Activated naive CD4-positive, alpha-beta T cell (primary cell): ENCODE data around the gene IPO11.
"Not testable (repeated sequence)": the region's sequence is repeated elsewhere in the genome, so short reads cannot be mapped to it uniquely, and the experiment has no call there.

Experiments
- DNase-seq, 4 experiments: peaks; one replicate each; lab custom pipeline; 2025; lab: John Stamatoyannopoulos, UW

IPO11 gene

DNA sequence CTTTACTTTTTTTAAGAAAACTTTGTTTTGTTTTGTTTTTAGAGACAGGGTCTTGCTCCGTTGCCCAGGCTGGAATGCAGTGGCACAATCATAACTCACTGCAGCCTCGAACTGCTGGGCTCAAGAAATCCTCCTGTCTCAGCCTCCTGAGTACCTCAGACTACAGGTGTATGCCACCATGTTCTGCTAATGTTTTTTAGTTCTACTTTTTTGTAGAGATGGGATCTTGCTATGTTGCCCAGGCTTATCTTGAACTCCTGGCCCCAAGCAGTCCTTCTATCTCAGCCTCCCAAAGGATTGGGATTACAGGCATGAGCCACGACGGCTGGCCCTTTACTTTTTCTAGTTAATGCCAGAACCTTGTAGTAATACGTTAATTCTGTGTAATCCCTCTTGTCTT is 36.0 kb downstream of the IPO11 start:
- no peak for DNase-seq

DNA sequence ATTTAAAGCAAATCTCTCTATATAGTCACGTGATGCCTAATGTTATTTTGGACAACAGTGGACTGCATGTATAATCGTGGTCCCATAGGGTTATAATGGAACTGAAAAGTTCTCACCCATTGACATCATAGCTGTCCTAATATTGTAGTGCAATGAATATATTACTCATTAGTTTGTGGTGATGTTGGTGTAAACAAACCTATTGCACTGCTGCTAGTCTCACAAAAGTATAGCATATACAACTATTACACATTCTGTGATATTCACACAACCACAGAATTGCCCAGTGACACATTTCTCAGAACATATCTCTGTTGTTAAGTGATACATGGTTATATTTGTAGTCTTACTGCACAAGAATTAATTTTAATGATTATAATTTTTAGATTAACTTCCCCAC is 37.7 kb downstream of the IPO11 start:
- DNase-seq = no peak

DNA sequence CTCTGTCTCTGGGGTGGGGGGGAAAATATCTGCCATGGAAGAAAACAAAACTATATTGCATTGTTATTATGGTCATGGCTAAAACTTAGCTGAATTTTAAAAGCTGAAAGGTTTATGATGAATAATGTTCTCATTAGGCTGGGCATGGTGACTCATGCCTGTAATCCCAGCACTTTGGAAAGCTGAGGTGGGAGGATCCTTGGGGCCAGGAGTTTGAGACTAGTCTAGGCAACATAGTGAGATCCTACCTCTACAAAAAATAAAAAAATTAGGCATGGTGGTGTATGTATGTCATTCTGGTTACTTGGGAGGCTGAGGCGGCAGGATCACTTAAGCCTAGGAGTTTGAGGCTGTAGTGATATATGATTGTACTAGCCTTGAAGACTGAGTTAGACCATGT is 44.5 kb downstream of the IPO11 start:
- no peak for DNase-seq

DNA sequence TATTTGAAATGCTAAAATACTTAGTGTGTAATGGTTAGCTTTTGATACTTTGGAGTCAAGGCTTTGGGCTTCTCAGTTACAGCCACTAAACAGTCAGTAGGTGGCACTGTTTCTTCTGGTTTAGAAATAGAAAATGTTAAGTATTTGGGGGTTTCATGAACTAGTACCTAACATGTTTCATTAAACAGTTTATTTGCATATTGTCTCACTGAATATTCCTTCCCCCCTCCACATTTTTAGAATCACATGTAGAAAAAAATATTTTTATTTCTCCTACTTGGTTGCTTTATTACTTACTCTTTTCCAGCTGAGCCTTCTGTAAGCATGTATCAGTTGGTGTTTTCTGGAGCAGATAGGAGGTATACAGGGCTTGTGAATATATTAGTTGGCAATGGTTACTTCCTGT is 48.0 kb downstream of the IPO11 start:
- no peak for DNase-seq

DNA sequence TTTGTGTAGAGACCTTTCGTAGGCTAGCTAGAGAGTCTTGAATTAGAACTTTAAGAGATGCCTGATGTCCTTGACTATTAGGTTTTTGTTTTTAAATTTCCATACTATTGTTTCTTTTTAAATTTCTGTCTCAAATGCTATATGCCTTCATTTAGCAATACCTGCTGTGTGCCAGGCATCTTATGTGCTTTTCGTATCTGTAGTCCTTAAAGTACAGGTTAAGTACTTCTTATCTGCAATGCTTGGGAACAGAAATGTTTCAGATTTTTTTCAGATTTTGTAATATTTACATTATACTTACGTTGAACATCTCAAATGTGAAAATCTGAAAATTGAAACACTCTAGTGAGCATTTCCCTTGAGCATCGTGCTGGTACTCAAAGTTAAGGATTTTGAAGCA is 49.0 kb downstream of the IPO11 start:
- DNase-seq = no peak

DNA sequence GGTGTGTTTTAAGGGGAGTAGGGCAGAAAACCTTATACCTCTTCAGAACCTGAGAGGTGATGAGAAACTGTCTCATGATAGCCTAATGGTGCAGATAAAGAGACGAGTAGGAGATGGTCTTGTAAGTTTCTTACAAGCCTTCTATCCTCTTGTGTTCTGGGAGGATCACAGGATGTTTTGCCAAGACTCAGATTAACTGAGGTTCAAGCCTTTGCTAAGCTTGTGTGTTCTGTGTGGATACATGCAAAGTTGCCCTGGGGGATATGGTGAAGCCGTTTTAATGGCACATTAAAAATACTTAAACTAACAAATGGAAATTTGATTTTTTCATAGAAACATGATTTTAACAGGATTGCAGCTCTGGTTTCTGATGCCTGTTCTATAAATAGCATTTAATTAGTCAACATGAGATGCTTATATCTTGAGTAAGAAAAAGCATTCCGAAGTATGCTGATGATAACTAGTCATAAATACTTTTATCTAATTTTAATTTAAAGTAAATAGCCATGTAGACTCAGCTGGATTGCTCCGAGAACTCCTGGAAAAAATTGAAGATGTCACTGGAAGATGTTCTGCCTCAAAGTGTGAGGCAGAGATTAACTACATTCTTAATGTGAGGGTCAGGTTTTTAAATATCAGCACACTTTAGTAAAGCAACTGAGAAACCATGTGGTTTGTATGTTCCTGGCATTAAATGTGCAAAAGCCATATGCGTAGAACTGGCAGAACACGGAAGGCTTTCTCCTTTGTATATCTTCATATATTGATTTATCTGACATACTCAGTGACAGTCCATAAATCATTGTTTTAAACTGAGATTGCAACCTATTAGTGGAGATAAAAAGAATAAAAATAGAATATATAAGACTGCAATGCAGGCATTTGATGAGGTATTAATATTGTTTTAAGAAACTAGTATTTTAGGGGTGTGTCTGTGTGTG is 53.7 kb downstream of the IPO11 start:
- DNase-seq = no peak

DNA sequence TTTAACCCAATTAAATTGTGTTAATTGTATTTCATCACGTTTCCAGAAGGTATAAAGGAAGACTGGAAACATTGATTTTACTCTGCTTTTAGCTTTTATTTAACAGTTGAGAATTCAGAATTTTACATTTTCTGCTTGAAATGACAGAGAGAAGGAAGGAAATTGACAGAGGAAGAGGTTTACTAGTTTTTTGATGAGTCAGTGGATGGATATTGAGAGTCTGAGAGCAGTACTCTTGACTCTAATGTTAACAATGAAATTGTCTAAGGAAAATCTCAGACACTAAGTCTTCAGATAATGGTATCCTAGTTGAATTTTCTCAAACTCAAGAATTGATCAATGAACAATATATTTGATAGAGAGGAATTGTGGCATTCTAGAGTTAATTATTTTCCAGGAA is 60.6 kb downstream of the IPO11 start:
- DNase-seq = no peak

DNA sequence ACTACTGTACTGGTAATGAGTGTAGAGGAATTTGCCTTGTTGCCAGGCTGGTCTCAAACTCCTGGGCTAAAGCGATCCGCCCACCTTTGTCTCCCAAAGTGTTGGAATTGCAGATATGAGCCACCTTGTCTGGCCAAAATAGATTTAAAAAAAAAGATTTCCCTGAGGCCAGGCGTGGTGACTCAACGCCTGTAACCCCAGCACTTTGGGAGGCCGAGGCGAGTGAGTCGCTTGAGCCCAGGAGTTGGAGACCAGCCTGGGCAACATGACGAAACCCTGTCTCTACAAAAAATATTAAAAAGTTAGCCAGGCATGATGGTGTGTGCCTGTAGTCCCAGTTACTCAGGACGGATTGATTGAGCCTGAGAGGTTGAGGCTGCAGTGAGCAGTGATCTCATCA is 62.5 kb downstream of the IPO11 start:
- DNase-seq = no peak

DNA sequence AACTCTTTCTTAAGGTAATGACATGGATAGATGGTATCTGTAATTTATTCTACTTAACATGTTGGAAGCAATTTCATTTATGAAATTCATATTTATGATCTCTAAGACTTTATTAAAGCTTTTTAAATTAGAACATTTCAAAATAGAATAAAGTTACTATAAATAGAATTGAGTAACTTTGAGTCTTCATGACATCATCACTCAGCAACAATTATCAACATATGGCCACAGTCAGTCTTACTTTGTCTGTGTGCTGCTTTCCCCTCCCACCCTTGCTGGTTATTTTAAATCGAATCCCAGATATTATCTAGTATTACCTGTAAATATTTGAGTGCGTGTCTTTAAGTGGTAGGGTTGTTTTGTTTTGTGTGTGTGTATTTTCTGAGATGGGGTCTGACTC is 65.2 kb downstream of the IPO11 start:
- DNase-seq = no peak

DNA sequence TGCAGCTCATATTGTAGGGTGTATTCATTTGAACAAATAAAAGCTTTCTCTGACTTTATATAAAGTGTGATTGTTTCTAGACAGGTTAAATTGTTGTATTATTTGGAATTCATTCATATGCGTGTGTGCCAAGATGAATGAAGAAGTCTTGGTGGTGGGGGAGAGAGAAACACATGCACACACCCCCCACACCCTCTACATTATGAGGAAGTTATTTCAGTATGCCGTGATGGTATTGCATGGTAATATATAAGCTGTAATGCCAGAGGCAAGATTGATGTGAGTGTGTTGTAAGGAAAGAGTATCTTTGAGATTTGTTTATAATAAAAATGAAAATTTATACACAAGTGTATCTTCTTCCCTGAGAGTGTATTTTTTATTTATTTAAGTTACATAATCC is 71.0 kb downstream of the IPO11 start:
- no peak for DNase-seq

DNA sequence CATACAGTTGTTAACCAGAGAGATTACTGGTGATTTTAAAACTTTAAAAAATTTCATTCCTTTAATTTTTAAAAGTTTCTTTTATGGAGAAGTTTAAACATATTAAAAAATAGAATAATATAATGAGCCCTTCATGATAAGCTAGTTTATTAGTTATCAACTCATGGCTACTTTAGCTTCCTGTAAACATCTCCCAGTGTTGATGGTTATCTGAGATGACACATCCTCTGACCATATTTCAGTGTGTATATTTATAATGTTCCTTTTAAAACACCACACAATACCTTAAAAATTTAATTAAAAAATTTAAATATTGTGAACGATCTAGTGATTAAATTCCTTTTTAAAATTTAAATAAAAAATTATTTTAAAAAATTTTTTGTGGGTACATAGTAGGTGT is 74.1 kb downstream of the IPO11 start:
- no peak for DNase-seq

DNA sequence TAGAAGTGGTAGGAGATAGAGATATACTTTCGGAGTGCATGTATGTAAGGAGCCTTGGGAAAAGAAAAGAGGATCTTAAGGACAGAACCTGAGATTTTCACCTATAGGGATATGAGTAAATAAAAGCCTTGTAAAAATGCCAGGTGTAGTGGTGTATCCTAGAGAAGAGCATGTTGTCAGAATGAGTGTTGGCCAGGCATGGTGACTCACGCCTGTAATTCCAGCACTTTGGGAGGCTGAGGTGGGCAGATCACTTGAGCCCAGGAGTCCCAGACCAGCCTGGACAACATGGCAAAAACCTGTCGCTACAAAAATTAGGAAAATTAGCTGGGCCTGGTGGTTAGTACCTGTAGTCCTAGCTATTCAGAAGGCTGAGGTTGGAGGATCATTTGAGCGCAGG is 76.0 kb downstream of the IPO11 start:
- DNase-seq = no peak

DNA sequence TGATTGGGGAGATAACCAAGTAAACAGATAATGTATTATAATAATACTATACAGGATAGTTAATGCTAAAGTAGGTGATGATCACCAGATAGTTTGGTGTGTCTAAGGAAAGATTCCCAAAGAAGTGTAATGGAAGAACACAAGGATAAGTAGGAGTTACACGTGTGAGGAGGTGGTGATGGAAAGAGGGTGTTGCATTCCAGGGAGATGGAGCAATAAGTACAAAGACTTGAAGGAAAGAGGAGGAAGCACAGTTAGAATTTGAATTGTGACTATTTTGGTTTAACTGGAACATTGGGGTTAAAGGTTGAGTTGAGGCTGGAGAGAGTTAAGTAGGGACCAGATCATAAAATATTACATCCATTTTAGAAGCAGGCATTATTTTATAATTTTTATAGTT is 76.9 kb downstream of the IPO11 start:
- no peak for DNase-seq

DNA sequence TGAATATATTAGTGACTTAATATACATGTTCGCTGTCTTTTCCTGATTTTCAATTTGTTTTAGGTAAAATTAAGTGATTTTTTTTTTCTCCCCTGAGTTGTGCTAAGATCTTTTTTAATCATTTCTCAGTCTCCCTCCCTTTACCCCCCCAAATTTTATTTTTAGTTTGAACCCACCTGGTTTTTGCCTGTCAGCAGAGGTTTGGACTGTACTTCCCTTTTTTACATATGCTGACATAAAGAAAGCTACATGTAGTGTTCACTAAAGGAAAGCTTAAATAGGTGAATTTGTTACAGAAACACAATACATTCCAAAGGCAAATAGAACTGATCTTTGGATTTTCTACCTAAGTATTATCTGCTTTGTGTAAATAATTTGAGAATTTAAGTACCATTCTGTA is 82.2 kb downstream of the IPO11 start:
- no peak for DNase-seq

DNA sequence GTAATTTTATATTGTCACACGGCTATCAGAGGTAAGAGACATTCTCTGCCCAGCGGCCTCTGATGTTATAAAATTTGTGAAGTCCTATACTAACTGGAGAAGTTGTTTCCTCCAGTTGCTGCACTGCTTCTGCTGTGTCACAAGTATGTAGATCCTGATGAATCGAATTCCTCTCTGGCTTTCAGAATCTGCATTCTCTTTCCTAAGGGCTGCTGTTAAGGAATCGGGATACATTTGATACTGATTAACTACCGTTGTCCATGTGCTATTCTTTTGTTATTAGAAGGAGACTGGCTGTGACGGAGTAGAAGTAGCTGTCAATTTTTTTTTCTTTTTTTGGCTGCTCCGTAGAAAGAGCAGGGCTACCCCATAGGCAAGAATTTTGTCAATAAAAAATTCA is 84.3 kb downstream of the IPO11 start:
- DNase-seq = no peak

DNA sequence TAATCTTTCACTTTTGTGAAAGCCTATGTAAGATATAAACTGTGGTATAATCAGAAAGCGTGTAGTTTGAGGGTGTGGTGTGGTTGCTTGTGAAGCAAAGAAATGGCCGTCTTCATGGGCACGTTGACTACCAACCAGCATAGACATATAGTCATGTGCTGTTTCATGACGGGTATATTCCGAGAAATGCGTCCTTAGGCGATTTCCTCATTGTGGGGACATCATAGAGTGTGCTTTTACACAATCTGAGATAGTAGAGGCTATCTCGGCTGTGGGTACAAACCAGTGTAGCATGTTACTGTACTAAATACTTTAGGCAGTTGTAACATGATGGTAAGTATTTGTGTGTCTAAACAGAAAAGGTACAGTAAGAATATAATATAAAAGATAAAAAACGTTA is 86.4 kb downstream of the IPO11 start:
- no peak for DNase-seq

DNA sequence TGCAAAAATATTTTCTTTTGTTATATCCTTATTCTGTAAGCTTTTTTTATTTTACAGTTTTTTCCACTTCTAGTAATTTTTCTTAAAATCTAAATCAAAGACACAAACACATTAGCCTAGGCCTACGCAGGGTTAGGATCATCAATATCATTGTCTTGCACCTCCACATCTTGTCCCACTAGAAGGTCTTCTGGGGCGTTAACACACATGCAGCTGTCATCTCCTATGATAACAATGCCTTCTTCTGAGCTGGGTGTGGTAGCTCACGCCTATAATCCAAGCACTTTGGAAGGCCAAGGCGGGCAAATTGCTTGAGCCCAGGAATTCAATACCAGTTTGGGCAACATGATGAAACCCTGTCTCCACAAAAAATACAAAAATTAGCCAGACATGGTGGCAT is 87.2 kb downstream of the IPO11 start:
- no peak for DNase-seq

DNA sequence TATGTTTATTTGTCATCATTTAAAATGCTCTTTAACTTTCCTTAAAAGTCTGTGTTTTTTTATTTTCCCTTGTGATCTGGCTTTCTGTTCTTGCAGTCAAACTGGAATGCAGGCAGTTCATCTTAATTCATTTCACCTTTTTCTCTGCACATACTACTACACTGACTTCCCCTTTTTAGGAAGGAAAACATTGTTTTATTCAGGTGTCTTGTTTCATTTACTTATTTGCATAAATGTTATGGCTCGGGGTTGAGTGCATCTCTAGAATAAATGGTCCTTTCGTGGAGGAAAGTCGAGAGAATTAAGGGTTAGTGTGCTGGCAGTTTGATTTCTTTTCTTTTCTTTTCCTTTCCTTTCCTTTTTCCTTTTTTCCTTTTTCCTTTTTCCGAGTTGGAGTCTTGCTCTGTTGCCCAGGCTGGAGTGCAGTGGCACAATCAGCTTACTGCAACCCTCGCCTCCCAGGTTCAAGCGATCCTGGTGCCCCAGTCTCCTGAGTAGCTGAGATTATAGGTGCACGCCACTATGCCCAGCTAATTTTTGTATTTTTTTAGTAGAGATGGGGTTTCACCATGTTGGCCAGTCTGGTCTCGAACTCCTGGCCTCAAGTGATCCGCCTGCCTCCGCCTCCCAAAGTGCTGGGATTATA is 90.0 kb downstream of the IPO11 start:
- no peak for DNase-seq

DNA sequence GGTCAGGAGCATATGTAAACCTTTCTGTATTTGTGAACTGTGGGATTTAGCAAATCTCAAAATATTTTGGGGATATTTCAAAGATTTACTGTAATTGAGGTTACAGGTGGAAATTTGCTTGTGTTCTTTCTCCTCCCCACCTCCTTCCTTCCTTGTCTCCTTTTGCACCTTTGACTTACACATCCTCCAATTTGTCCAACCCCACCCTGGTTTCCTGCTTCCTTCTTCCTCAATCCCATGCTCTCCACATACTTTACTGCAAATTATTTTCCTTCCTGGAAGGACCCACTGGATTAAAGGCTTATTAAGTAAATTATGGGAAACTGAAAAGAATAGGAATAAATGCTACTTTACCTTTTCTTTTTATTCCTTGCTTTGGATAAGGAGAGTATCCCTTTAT is 91.6 kb downstream of the IPO11 start:
- DNase-seq = no peak

DNA sequence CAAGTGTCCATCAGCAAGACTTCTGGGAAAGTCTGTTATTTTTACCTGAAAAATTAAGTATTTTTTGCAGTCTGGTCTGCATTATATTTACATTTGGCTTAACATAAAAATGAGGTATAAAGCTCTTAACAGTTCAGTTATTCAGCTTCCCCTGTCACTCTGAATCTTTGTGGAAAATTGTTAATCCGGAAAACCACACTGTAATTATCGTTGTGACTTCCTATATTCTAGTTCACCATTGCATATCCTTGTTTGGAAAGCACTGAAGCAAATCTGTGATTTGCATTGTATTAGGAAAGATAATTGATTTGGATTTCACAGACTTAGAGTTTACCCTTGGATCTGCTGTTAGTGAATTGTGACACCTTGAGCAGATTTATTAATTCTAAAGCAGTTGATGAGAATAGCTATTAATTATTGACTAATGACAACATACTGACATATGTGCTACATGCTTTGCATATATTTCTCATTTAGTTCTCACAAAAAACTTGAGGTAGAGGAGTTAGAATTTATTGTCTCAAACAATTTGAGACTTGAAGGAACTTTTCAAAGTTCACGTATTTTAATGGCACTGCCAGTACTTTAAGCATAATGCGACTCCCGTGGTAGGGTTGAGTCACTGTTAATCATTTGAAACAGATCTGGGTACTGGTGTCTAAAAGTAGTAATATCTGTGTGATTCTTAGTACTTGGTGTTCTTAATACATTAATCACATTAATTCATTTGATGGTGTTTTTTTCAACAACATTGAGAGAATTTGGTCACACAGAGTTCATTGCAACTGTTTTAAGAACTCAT is 94.3 kb downstream of the IPO11 start:
- DNase-seq = no peak

DNA sequence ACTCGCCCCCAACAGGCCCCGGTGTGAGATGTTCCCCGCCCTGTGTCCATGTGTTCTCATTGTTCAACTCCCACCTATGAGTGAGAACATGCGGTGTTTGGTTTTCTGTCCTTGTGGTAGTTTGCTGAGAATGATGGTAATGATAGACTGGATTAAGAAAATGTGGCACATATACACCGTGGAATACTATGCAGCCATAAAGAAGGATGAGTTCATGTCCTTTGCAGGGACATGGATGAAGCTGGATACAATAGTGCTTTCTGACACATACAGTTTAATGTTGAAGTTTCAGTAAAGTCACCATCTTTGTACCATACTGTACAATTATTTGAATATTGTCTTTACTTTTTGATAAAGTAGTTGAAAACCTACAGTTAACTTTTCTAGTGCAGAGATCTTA is 96.2 kb downstream of the IPO11 start:
- DNase-seq = not testable (repeated sequence)

DNA sequence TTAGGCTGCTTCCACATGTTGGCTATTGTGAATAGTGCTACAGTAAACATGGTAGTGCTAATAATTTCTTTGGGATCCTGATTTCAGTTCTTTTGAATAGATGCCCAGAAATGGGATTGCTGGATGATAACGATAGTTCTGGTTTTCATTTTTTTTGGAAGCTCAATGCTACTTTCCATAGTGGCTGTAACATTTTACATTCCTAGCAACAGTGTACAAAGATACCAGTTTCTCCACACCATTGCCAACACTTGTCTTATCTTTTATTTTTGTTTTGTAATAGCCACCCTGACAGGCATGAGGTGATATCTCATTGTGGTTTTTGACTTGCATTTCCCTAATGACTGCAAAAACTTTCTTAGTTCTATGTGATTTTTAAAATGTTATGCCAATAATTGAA is 97.2 kb downstream of the IPO11 start:
- DNase-seq = no peak

DNA sequence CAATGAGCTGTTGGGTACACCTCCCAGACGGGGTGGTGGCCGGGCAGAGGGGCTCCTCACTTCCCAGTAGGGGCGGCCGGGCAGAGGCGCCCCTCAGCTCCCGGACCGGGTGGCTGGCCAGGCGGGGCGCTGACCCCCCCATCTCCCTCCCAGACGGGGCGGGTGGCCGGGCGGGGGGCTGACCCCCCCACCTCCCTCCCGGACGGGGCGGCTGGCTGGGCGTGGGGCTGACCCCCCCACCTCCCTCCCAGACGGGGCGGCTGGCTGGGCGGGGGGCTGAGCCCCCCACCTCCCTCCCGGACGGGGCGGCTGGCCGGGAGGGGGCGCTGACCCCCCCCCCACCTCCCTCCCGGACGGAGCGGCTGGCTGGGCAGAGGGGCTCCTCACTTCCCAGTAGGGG is 100.5 kb downstream of the IPO11 start:
- not testable (repeated sequence) for DNase-seq
